Upper lobe of left lung (tissue), 6 donors: ENCODE measurements around the gene PPP2R5E. TPM values are rescaled to one million over a fixed set of nuclear protein-coding genes. Genes with fewer than 3 reads are reported as not detected.

ENCODE experiments used
- ATAC-seq, 2 donors: fragments of 200-7000 bp; cut with Tn5 transposase; one replicate each; pipeline ENCODE4 v1.9.1; 2022; ENCODE audit warnings: mild to moderate bottlenecking in 2 of 2, moderate library complexity in 2 of 2; ENCODE audit not compliant: low FRiP score in 2 of 2
- DNase-seq, 2 donors: peaks; one replicate each; pipeline ENCODE4 v3.0.0-alpha.2; 2019 to 2020
- H3K27ac ChIP-seq, 4 donors: fragments of 200-600 bp; sonication (generic); one replicate each; pipeline ENCODE4 v1.5.1; 2016 to 2019
- H3K27me3 ChIP-seq, 4 donors: fragments of 200-600 bp; sonication (generic); one replicate each; pipeline ENCODE4 v1.5.1; 2017 to 2019
- H3K36me3 ChIP-seq, 4 donors: fragments of 200-600 bp; sonication (generic); one replicate each; pipeline ENCODE4 v1.5.1; 2016 to 2019
- H3K4me1 ChIP-seq, 4 donors: fragments of 200-600 bp; sonication (generic); one replicate each; pipeline ENCODE4 v1.5.1; 2018 to 2019
- H3K4me3 ChIP-seq, 4 donors: fragments of 200-600 bp; sonication (generic); one replicate each; pipeline ENCODE4 v1.5.1; 2017 to 2019; ENCODE audit warnings: mild to moderate bottlenecking in 2 of 4, moderate library complexity in 1 of 4
- H3K9me3 ChIP-seq, 4 donors: fragments of 200-600 bp; sonication (generic); one replicate each; pipeline ENCODE4 v1.5.1; 2018 to 2019
- CTCF ChIP-seq, 6 experiments: fragments of 450-650 bp in 4 of 6; fragments of 200-600 bp in 2 of 6; sonication (generic) in 2 of 6; IDR thresholded peaks; one replicate each; pipeline ENCODE4 v1.5.1; 2016 to 2019; ENCODE audit warnings: antibody characterized with exemption in 6 of 6
- EP300 ChIP-seq, 4 donors: sonication (generic); formaldehyde crosslinking; IDR thresholded peaks; one replicate each; pipeline ENCODE4 v1.5.1; 2017; ENCODE audit warnings: antibody characterized with exemption in 4 of 4, control low read depth in 2 of 4
- POLR2A ChIP-seq, 4 donors: fragments of 450-650 bp; IDR thresholded peaks; one replicate each; pipeline ENCODE4 v1.5.1; 2016 to 2017; ENCODE audit warnings: antibody characterized with exemption in 4 of 4, mild to moderate bottlenecking in 2 of 4
- POLR2AphosphoS5 ChIP-seq, 2 donors: sonication (generic); formaldehyde crosslinking; IDR thresholded peaks; one replicate each; pipeline ENCODE4 v1.5.1; 2017; ENCODE audit warnings: antibody characterized with exemption in 2 of 2
- WGBS, 2 donors: methylation state at CpG; one replicate each; pipeline ENCODE4 v1.1.5; 2017 to 2018; 5-methylcytosine and 5-hydroxymethylcytosine counted together
- total RNA-seq, 6 donors: library from RNA; depleted of rRNA in 4 of 6; stranded (reverse); fragments of >200 nt in 4 of 6; gene quantifications; one replicate each; pipeline versions ENCODE4 v1.1.0 to v1.2.1, GENCODE V29; 2016 to 2021
- donor health status: DM: no; HTN: no; CAD: no; lungs with moderate emphysema.
- donor health status: DM: no; HTN: yes; CAD: no; lungs with severe emphysema.

PPP2R5E gene
- total RNA-seq, 6 donors from 2014 or later: 10.1 to 42.4 (median 34.5) TPM

- 53 to 74% methylated on average over 4 of the region's 4 CpGs for WGBS, 2 donors
- Histone ChIP-seq H3K4me1 (peaks cover 6 to 46% (median 19%) of the 10 kb centered on the region in 4 donors), H3K36me3 (no peaks in the 10 kb centered on the region), H3K4me3 (no peak overlapping the region), H3K27ac (no peak overlapping the region), H3K27me3 (no peaks in the 10 kb centered on the region), H3K9me3 (no peaks in the 10 kb centered on the region)
- DNase-seq (no peak), ATAC-seq (no peak)
- TF ChIP-seq POLR2AphosphoS5 (IDR thresholded peaks at IDR 0.05) (no peak), POLR2A (IDR thresholded peaks at IDR 0.05) (no peak), EP300 (IDR thresholded peaks at IDR 0.05) (no peak), CTCF (IDR thresholded peaks at IDR 0.05) (no peak)
Observed at GRCh38 chr14:63513756-63514155, 29.4 kb downstream of the PPP2R5E start.

GRCh38 chr14:63512861-63513260 is 30.3 kb downstream of the PPP2R5E start:
- no peak overlapping the region for H3K27ac ChIP-seq

GRCh38 chr14:63510538-63510937 is 32.6 kb downstream of the PPP2R5E start:
- no peak overlapping the region for H3K27ac ChIP-seq
- no peaks in the 10 kb centered on the region for H3K36me3 ChIP-seq
- 55 to 60% methylated on average over 5 of the region's 5 CpGs for WGBS, 2 donors
- DNase-seq (no peak), ATAC-seq (no peak)
- H3K4me1 ChIP-seq: peaks cover 11 to 45% (median 22%) of the 10 kb centered on the region in 4 donors
- TF ChIP-seq CTCF (IDR thresholded peaks at IDR 0.05) (no peak), POLR2A (IDR thresholded peaks at IDR 0.05) (no peak), EP300 (IDR thresholded peaks at IDR 0.05) (no peak), POLR2AphosphoS5 (IDR thresholded peaks at IDR 0.05) (no peak)
- H3K4me3 ChIP-seq: no peak overlapping the region
- no peaks in the 10 kb centered on the region for H3K27me3 ChIP-seq
- no peaks in the 10 kb centered on the region for H3K9me3 ChIP-seq

More at GRCh38 chr14:63512861-63513260, 30.3 kb downstream of the PPP2R5E start:
- H3K4me1 ChIP-seq: peaks cover 11 to 53% (median 23%) of the 10 kb centered on the region in 4 donors
- H3K36me3 ChIP-seq: no peaks in the 10 kb centered on the region
- H3K27me3 ChIP-seq: no peaks in the 10 kb centered on the region
- DNase-seq: no peak
- H3K9me3 ChIP-seq: no peaks in the 10 kb centered on the region
- ATAC-seq: no peak
- TF ChIP-seq POLR2A (IDR thresholded peaks at IDR 0.05) (no peak), CTCF (IDR thresholded peaks at IDR 0.05) (no peak), EP300 (IDR thresholded peaks at IDR 0.05) (no peak), POLR2AphosphoS5 (IDR thresholded peaks at IDR 0.05) (no peak)
- no peak overlapping the region for H3K4me3 ChIP-seq

GRCh38 chr14:63508033-63508432 is 35.1 kb downstream of the PPP2R5E start:
- H3K36me3 ChIP-seq: no peaks in the 10 kb centered on the region
- ATAC-seq: peak; percentile 45 to 77
- H3K4me3 ChIP-seq: no peak overlapping the region
- H3K27ac ChIP-seq: no peak overlapping the region
- DNase-seq: peak in 1 of 2 donors; percentile 29
- H3K4me1 ChIP-seq: peaks cover 0 to 35% (median 9%) of the 10 kb centered on the region in 4 donors
- TF ChIP-seq CTCF (IDR thresholded peaks at IDR 0.05) (no peak), POLR2AphosphoS5 (IDR thresholded peaks at IDR 0.05) (no peak), EP300 (IDR thresholded peaks at IDR 0.05) (no peak), POLR2A (IDR thresholded peaks at IDR 0.05) (no peak)
- H3K27me3 ChIP-seq: no peaks in the 10 kb centered on the region
- no peaks in the 10 kb centered on the region for H3K9me3 ChIP-seq
- 49 to 59% methylated on average over 5 of the region's 5 CpGs for WGBS, 2 donors

- ATAC-seq (no peak), DNase-seq (no peak)
- Histone ChIP-seq H3K27ac (no peak overlapping the region), H3K9me3 (no peaks in the 10 kb centered on the region), H3K27me3 (no peaks in the 10 kb centered on the region), H3K4me3 (no peak overlapping the region), H3K4me1 (peaks cover 0 to 24% (median 9%) of the 10 kb centered on the region in 4 donors), H3K36me3 (no peaks in the 10 kb centered on the region)
- 65 to 89% methylated on average over 1 of the region's 1 CpG for WGBS, 2 donors
- TF ChIP-seq POLR2A (IDR thresholded peaks at IDR 0.05): no peak
- no peak for TF ChIP-seq EP300 (IDR thresholded peaks at IDR 0.05)
- TF ChIP-seq POLR2AphosphoS5 (IDR thresholded peaks at IDR 0.05): no peak
- no peak for TF ChIP-seq CTCF (IDR thresholded peaks at IDR 0.05)
Observed at GRCh38 chr14:63504648-63505047, 38.5 kb downstream of the PPP2R5E start.
